Measurements from ENCODE around the gene CCDC91. TPM values are rescaled to one million over a fixed set of nuclear protein-coding genes. Genes with fewer than 3 reads are reported as not detected.

Gene CCDC91
- total and polyA plus RNA-seq, 8 donors: 15.0 to 27.0 (median 19.1) TPM

DNA sequence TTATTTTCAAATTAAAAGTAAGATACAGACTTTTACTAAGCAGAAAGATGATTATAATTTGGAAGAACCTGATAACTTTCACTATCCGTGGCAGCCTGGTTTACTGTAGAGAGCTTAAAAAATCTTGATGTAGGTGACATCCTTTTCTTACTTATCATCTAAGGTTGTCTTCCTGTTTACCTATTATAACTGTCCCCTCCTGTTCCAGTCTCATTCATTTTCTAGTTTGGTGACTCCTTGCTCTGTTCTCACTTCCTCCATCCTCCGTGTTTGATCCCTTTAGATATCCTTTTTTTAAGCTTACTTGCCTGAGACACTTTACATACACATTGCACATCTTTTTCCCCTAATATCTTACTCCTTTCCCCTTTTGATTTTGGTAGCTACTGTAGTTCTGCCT, 27.5 kb downstream of the CCDC91 start:
- Histone ChIP-seq H3K27me3 (no peaks in the 10 kb centered on the region), H3K36me3 (no peaks in the 10 kb centered on the region), H3K27ac (no peak overlapping the region), H3K4me1 (no peaks in the 10 kb centered on the region), H3K9me3 (no peaks in the 10 kb centered on the region), H3K4me3 (no peak overlapping the region)
- no peak for FAIRE-seq
- no peak for TF ChIP-seq CTCF (IDR thresholded peaks at IDR 0.05)
- DNase-seq: no peak
- 88 to 96% methylated on average over 2 of the region's 2 CpGs for WGBS, 2 donors
- ATAC-seq: no peak
- intact Hi-C loops (cut with DNase I): no loop called here

DNA sequence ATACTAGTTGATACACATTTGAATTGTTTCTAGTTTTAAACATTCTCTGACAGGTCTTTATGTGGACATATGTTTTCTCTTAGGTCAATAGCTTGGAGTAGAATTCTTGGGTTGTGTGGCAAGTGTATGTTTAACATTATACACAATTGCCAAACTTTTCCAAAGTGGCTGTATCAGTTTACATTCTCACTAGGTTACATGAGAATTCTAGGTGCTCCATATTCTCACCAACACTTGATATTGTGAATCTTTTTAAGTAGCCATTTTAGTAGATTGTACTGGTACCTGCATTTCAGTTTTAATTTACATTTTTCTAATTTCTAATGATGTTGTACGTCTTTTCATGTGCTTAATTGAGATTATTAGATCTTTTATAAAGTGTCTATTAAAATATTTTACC, 28.6 kb downstream of the CCDC91 start:
- FAIRE-seq: peak; percentile 20
- 40 to 54% methylated on average over 1 of the region's 1 CpG for WGBS, 2 donors
- no peak for TF ChIP-seq CTCF (IDR thresholded peaks at IDR 0.05)
- Histone ChIP-seq H3K4me3 (no peak overlapping the region), H3K9me3 (no peaks in the 10 kb centered on the region), H3K4me1 (no peaks in the 10 kb centered on the region), H3K27ac (no peak overlapping the region), H3K36me3 (no peaks in the 10 kb centered on the region), H3K27me3 (no peaks in the 10 kb centered on the region)
- no peak for DNase-seq
- ATAC-seq: no peak
- intact Hi-C loops (cut with DNase I): no loop called here

- DNase-seq (no peak), ATAC-seq (no peak), FAIRE-seq (no peak)
- Histone ChIP-seq H3K4me1 (no peaks in the 10 kb centered on the region), H3K27ac (no peak overlapping the region), H3K27me3 (no peaks in the 10 kb centered on the region), H3K9me3 (no peaks in the 10 kb centered on the region), H3K36me3 (no peaks in the 10 kb centered on the region), H3K4me3 (no peak overlapping the region)
- intact Hi-C loops (cut with DNase I): no loop called here
- no peak for TF ChIP-seq CTCF (IDR thresholded peaks at IDR 0.05)
Observed at GRCh38 chr12:28219827-28220226, 29.6 kb downstream of the CCDC91 start.

DNA sequence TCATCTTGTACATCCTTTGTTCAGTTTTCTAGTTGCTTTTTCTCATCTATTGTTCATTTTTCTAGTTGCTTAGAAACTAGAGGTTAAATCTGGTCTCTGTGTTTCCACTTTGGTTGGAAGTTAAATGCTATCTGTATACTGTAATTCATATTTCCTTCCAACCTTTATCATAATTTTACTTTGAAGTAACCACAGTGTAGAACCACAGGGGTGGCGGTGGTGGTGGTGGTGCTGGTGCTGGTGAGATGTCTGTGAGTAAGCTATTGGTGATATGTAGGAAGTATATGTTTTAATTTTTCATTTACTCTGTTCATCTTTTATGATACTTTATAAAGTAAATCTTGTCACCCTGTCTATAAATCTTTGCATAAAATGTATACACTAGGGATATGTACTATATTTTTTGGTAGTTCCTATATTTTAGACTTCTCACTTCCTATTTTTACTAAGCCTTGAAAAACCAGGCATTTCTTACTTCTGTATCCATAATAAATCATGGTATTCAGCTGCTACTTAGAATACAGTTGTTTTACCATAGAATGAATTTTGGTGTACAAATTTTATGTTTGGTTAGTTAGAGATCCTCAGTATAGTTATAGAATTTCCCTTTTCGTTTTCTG, 31.9 kb downstream of the CCDC91 start:
- no peaks in the 10 kb centered on the region for H3K4me1 ChIP-seq
- ATAC-seq (no peak), FAIRE-seq (no peak), DNase-seq (no peak)
- no peak for TF ChIP-seq CTCF (IDR thresholded peaks at IDR 0.05)
- H3K9me3 ChIP-seq: no peaks in the 10 kb centered on the region
- no peak overlapping the region for H3K4me3 ChIP-seq
- H3K36me3 ChIP-seq: no peaks in the 10 kb centered on the region
- WGBS, 2 donors: 90 to 94% methylated on average over 2 of the region's 2 CpGs
- no peak overlapping the region for H3K27ac ChIP-seq
- intact Hi-C loops (cut with DNase I): no loop called here
- no peaks in the 10 kb centered on the region for H3K27me3 ChIP-seq

- Histone ChIP-seq H3K4me1 (no peaks in the 10 kb centered on the region), H3K27ac (no peak overlapping the region), H3K9me3 (no peaks in the 10 kb centered on the region), H3K27me3 (no peaks in the 10 kb centered on the region), H3K36me3 (no peaks in the 10 kb centered on the region), H3K4me3 (no peak overlapping the region)
- no peak for DNase-seq
- FAIRE-seq: no peak
- no peak for TF ChIP-seq CTCF (IDR thresholded peaks at IDR 0.05)
- no peak for ATAC-seq
- intact Hi-C loops (cut with DNase I): no loop called here
- WGBS, 2 donors: 75 to 82% methylated on average over 3 of the region's 3 CpGs
Observed at GRCh38 chr12:28223025-28223554, 32.8 kb downstream of the CCDC91 start.

Data from pancreas (tissue), 10 donors.